ENCODE results near the gene TNNC1. TPM values are rescaled to one million over a fixed set of nuclear protein-coding genes. Genes with fewer than 3 reads are reported as not detected.
A peak's percentile ranks its signal among the peaks of the same experiment; 100 is the strongest.

Gene TNNC1
- total RNA-seq: 1 to 10 TPM; 7.2 to 7.6 TPM

DNA sequence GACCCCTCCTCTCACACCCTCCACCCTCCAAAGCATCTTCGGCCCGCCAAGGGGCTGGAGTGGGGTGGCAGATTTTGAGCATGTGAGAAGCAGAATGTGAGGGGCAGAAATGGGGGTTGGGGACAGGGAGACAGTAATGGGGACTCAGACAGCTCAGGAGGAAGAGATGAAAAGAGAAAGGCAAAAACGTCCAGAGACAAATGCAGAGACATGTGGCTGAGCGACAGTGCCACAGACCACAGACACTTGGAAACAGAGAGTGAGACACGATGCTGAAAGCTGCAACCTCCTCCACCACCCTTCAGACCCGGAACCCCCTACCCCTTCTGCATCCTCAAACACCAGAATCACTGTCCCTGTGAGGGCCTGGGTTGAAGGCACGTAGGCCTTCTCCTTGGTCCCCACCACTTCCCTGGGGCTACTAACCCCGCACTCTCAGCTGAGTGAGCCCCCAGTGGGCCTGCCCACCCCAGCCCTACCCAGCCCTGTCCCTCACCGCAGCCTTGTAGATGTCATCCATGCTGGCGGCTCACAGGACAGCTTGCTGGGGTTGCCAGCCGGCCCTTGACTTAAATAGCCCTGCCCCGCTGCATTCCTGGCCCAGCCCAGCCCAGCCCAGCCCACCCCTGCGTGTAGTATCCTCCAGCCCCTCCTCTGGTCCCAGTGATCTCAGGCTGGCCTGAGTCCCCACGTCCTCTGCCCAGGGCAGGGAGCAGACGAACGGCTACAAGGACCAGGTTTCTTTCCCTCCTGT lies at the start of gene TNNC1:
Gene TNNC1, minus strand, starts transcription at position 546 of the 754 bp plus-strand sequence. Its CDS starts 26 bp downstream, at position 520.
- peak within 1 kb of the TSS; percentile 94 for H3K4me3 Mint-ChIP-seq
- peaks cover 35% of the 10 kb centered on the region for H3K4me1 Mint-ChIP-seq (ENCODE audit: low read depth)
- CTCF ChIA-PET: interaction anchor here (0.6 to 1.4 kb wide), 4 partner anchors 7 to 222 kb away, joined by 3 to 6 read pairs (median 3); no protein-coding TSS in a partner anchor
- peak within 1 kb of the TSS; percentile 96 for H3K27ac Mint-ChIP-seq
- no peaks in the 10 kb centered on the region for H3K27me3 Mint-ChIP-seq (ENCODE audit: low read depth)
- no peaks in the 10 kb centered on the region for H3K9me3 Mint-ChIP-seq
- H3K36me3 Mint-ChIP-seq (ENCODE audit: low read depth): peaks cover 13% of the 10 kb centered on the region
- DNase-seq: no peak
- intact Hi-C loops (cut with micrococcal nuclease): loop anchor here (2.0 kb wide), 2 partner anchors 231 to 299 kb away; partner anchors contain the start of genes PBRM1 and POC1A

DNA sequence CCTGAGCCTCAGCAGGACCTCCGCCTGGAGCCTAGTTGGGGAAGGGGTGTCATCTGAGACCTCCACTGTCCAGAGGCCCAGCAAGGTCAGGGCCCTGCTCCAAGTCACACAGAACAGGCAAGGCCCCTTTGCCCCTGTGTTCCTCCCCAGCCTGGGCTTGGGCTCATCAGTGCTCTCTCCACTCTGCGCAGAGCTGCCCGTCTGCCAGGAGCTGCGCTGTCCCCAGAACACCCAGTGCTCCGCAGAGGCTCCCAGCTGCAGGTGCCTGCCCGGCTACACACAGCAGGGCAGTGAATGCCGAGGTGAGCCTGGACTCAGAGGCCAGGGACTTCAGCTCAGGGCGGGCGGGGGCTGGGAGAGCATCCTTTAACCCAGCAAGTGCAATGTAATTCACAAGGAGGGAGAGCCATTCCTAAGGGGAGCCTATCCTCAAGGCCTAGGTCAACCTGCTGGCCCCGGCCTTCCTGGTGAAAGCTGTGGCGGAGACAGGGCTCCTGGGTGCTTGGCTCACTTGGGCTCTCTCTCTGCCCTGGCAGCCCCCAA lies 49.0 kb upstream of the TNNC1 start:
- H3K4me3 Mint-ChIP-seq: no peak overlapping the region
- no peak overlapping the region for H3K27ac Mint-ChIP-seq
- no peaks in the 10 kb centered on the region for H3K9me3 Mint-ChIP-seq
- H3K27me3 Mint-ChIP-seq (ENCODE audit: low read depth): no peaks in the 10 kb centered on the region
- intact Hi-C loops (cut with micrococcal nuclease): no loop called here
- DNase-seq: no peak
- CTCF ChIA-PET: no interaction called here
- H3K36me3 Mint-ChIP-seq (ENCODE audit: low read depth): no peaks in the 10 kb centered on the region
- no peaks in the 10 kb centered on the region for H3K4me1 Mint-ChIP-seq (ENCODE audit: low read depth)

DNA sequence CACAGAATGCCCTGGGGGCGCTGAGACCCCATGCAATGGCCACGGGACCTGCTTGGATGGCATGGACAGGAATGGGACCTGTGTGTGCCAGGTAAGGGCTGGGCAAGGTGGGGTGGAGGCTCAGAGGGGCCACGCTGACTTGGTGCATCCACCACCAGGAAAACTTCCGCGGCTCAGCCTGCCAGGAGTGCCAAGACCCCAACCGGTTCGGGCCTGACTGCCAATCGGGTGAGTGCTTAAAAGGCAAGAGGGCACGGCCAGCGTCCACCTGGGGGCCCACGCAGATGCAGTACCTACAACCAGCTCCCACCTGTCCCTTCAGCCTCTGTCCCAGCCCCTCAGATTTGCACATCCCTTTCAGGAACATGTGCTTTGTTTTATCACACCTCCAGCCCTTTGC lies 48.2 kb upstream of the TNNC1 start:
- no peaks in the 10 kb centered on the region for H3K36me3 Mint-ChIP-seq (ENCODE audit: low read depth)
- H3K27me3 Mint-ChIP-seq (ENCODE audit: low read depth): no peaks in the 10 kb centered on the region

DNA sequence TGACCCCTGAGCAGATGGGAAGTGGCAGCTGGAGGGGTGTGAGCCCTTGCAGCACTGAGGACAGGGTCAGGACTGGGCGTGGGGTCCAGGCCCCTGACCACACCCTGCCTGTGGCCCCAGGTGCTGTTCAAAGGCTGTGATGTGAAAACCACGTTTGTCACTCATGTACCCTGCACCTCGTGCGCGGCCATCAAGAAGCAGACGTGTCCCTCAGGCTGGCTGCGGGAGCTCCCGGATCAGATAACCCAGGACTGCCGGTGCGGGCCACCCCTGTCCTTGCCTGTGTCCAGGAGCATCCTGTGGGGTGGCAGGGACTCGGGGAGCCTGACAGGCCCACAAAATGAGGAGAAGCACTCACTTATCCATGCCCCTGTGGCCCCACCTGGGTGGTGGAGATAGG lies 47.2 kb upstream of the TNNC1 start:
- Mint-ChIP-seq H3K4me1 (ENCODE audit: low read depth) (no peaks in the 10 kb centered on the region), H3K9me3 (no peaks in the 10 kb centered on the region), H3K27ac (no peak overlapping the region), H3K4me3 (no peak overlapping the region), H3K27me3 (ENCODE audit: low read depth) (no peaks in the 10 kb centered on the region), H3K36me3 (ENCODE audit: low read depth) (no peaks in the 10 kb centered on the region)
- CTCF ChIA-PET: interaction anchor here (0.6 kb wide), 1 partner anchor 41 kb away, joined by 3 read pairs; no protein-coding TSS in a partner anchor
- intact Hi-C loops (cut with micrococcal nuclease): no loop called here
- no peak for DNase-seq

More for the DNA sequence above, 48.2 kb upstream of the TNNC1 start:
- DNase-seq: no peak
- CTCF ChIA-PET: no interaction called here
- intact Hi-C loops (cut with micrococcal nuclease): no loop called here
- H3K27ac Mint-ChIP-seq: no peak overlapping the region
- H3K4me3 Mint-ChIP-seq: no peak overlapping the region
- H3K9me3 Mint-ChIP-seq: no peaks in the 10 kb centered on the region
- H3K4me1 Mint-ChIP-seq (ENCODE audit: low read depth): no peaks in the 10 kb centered on the region

DNA sequence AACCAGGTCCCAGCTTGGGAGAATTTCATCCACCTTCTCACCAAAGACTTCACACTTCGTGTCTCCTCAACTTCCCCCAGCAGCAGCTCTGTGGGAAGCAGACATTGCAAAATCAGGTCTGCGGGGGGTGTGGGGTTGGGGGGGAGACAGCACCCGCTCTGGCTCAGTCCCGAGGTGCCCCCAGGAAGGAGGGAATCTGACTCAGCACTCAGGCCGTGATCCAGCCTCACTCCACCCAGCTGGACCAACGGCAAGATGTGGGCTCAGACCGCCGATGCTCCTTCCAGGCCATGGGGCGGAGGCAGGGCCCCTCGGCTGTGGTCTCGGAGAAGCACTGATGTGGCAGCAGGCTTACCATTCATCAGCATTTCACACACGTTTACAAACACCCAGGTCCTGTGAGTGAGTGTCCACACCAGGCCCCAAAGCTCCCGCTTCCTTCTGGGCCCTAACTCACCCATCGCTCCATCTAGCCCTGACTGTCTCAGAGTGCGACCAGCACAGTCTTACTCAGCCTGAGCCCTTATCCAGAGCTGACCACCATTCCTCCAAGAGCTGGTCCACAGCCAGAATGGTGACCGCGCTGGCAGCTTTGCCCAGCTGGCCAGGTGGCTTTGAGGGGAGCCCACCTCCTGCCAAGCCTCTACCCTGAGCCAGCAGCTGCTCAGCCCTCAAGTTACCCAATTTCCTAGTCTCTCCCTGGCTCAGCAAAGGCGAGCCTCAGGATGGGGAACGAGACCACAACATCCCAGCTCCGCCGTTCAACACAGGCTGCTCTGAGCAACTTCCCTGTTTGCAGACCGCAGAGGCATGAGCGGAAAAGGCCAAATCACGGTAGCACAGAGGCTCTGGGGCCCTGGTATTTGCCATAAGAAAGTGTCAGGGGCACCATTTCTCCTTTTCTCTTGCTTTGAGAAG lies 44.6 kb upstream of the TNNC1 start:
- DNase-seq: no peak
- Mint-ChIP-seq H3K9me3 (no peaks in the 10 kb centered on the region), H3K4me3 (no peak overlapping the region), H3K27me3 (ENCODE audit: low read depth) (no peaks in the 10 kb centered on the region), H3K36me3 (ENCODE audit: low read depth) (no peaks in the 10 kb centered on the region), H3K4me1 (ENCODE audit: low read depth) (no peaks in the 10 kb centered on the region), H3K27ac (no peak overlapping the region)
- CTCF ChIA-PET: no interaction called here
- intact Hi-C loops (cut with micrococcal nuclease): no loop called here

DNA sequence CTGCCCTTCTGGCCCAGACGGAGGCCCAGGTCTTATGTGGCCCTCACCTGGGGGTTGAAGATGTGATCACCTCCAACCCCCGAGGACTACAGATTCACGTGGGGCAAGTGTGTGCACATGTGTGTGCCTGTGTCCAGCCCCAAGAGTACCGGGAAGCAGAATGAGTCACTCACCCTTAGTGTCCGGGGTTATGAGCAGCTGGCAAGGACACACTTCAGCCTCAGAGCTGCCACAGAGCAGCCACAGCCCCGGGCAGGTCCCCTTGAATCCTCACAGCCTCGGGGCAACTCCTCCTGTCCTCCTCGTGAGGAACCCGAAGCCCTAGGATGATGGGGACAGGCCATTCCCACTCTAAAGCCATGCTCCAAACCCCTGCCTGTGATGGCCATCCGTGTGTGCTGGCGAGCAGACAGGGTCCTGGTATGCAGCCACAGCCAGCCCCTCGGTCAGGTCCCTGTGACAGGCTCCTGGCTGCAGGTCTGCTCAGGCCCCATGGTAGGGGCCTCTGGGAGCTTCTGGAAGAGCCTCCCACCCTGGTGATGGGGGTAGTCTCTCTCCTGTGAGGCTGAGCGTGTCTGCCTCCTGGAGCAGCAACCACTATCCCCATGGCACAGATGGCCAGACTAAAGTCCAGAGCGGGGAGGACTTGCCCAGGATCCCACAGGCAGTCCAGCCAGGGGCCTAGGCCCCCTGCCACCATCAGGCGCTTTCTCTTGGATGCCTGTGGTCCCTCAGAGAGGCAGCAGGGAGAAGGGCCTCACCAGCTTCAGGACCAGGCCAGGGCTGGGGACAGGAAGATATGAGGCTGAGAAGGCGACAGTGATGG lies 42.1 kb upstream of the TNNC1 start:
- CTCF ChIA-PET: no interaction called here
- Mint-ChIP-seq H3K4me1 (ENCODE audit: low read depth) (no peaks in the 10 kb centered on the region), H3K9me3 (no peaks in the 10 kb centered on the region), H3K4me3 (no peak overlapping the region), H3K36me3 (ENCODE audit: low read depth) (peaks cover 4% of the 10 kb centered on the region), H3K27ac (no peak overlapping the region), H3K27me3 (ENCODE audit: low read depth) (no peaks in the 10 kb centered on the region)
- DNase-seq: no peak
- intact Hi-C loops (cut with micrococcal nuclease): no loop called here

DNA sequence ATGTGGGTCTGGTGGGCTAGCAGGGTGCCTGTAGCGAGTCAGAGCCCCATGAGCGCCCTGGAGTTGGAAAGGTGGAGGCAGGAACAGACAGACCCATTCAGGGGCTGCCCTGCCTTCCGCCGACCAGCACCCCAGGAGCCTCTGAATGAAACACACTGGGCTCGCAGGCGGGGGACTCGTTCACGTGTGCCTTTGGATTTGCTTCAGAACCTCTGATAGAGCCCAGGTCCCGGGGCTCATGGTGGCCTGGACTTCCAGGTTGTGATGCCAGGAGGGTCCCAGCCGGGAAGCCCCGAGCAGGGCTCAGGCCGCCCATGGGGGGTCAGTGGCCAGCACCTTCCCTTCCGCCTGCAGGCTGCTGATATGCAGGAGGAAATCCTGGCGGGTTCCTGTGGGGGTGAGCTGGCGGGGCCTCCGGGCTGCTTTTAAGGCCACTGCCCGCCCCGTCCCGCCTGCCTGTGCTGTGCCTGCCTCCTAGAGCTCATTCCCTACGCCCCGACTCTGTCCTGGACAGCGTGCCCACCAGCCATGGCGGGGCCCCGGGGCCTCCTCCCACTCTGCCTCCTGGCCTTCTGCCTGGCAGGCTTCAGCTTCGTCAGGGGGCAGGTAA lies 41.1 kb upstream of the TNNC1 start, which contains the start of gene STAB1:
Gene STAB1, plus strand, starts transcription at position 453 of the 610 bp plus-strand sequence. Its CDS starts 76 bp downstream, at position 529.
- peaks cover 6% of the 10 kb centered on the region for H3K36me3 Mint-ChIP-seq (ENCODE audit: low read depth)
- H3K9me3 Mint-ChIP-seq: no peaks in the 10 kb centered on the region
- no peaks in the 10 kb centered on the region for H3K4me1 Mint-ChIP-seq (ENCODE audit: low read depth)
- no peak for DNase-seq
- H3K27me3 Mint-ChIP-seq (ENCODE audit: low read depth): no peaks in the 10 kb centered on the region
- CTCF ChIA-PET: no interaction called here
- H3K27ac Mint-ChIP-seq: no peak within 1 kb of the TSS
- H3K4me3 Mint-ChIP-seq: no peak within 1 kb of the TSS
- intact Hi-C loops (cut with micrococcal nuclease): no loop called here

DNA sequence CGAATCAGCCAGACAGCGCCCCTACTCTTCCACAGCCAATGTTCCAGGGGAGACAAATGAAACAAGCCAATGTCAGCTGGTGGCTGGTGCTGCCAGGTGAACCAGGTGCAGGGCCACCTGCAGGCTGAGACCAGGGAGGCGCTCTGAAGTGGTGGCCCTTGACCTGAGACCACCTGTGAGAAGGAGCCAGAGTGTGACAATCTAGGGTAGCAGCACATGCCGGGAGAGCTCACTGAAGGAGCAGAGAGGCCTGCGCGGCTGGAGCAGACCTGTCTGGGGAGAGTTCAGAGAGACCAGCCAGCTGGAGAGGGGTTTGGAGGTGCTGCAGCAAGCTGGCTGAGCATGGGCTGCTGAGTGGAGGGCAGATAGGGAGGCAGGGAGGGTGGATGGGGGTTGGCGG lies 40.6 kb upstream of the TNNC1 start:
- intact Hi-C loops (cut with micrococcal nuclease): no loop called here
- Mint-ChIP-seq H3K9me3 (no peaks in the 10 kb centered on the region), H3K4me1 (ENCODE audit: low read depth) (no peaks in the 10 kb centered on the region), H3K4me3 (no peak overlapping the region), H3K27me3 (ENCODE audit: low read depth) (no peaks in the 10 kb centered on the region), H3K36me3 (ENCODE audit: low read depth) (peaks cover 6% of the 10 kb centered on the region), H3K27ac (no peak overlapping the region)
- CTCF ChIA-PET: no interaction called here
- no peak for DNase-seq

DNA sequence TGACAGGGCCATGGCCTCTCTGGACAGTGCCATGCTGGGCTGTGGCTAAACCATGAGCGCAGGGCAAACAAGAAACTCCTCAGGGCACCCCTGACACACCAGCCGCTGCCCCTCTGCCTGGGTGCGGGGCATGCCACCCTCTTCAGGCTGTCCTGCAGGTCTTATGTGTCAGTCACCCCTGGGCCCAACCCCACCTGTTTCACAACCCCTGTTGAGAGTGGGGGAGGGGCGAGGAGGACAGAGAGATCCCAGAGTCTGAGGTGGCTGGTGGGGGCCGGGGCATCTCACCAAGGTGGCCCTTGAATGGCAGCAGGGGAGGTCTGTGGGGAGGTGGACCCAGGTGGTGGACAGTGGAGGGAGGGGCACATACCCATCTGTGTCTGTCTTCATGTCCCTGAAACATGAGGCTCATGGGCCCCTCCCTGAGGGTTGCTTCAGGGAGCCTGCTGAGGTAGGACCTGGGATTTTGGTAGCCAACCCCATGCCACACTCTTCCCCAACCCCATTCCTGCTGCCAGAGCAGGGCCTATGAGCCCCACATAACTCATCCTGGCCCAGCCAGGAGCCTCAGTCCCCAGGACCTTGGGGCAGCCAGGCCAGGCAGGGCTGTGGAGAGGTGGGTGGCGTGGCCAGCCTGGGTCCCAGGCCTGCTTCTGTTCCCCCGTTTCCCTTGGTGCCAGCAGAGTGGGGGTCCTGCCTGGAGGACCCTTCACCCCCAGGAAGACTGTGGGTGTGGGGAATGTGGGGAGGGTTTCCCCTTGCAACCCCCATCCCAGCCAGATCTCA lies 39.6 kb upstream of the TNNC1 start:
- DNase-seq: no peak
- intact Hi-C loops (cut with micrococcal nuclease): no loop called here
- no peaks in the 10 kb centered on the region for H3K4me1 Mint-ChIP-seq (ENCODE audit: low read depth)
- CTCF ChIA-PET: no interaction called here
- no peaks in the 10 kb centered on the region for H3K9me3 Mint-ChIP-seq
- no peak overlapping the region for H3K27ac Mint-ChIP-seq
- H3K27me3 Mint-ChIP-seq (ENCODE audit: low read depth): no peaks in the 10 kb centered on the region
- peaks cover 6% of the 10 kb centered on the region for H3K36me3 Mint-ChIP-seq (ENCODE audit: low read depth)
- no peak overlapping the region for H3K4me3 Mint-ChIP-seq

DNA sequence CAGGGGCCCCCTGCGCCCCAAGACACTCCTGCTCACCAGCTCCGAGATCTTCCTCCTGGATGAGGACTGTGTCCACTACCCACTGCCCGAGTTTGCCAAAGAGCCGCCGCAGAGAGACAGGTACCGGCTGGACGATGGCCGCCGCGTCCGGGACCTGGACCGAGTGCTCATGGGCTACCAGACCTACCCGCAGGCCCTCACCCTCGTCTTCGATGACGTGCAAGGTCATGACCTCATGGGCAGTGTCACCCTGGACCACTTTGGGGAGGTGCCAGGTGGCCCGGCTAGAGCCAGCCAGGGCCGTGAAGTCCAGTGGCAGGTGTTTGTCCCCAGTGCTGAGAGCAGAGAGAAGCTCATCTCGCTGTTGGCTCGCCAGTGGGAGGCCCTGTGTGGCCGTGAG lies 38.2 kb upstream of the TNNC1 start:
- no peak for DNase-seq
- Mint-ChIP-seq H3K36me3 (ENCODE audit: low read depth) (peaks cover 9% of the 10 kb centered on the region), H3K27me3 (ENCODE audit: low read depth) (no peaks in the 10 kb centered on the region), H3K9me3 (no peaks in the 10 kb centered on the region), H3K4me3 (no peak overlapping the region), H3K27ac (no peak overlapping the region), H3K4me1 (ENCODE audit: low read depth) (no peaks in the 10 kb centered on the region)
- CTCF ChIA-PET: interaction anchor here (1.2 kb wide), 1 partner anchor 26 kb away, joined by 3 read pairs; no protein-coding TSS in a partner anchor
- intact Hi-C loops (cut with micrococcal nuclease): no loop called here

DNA sequence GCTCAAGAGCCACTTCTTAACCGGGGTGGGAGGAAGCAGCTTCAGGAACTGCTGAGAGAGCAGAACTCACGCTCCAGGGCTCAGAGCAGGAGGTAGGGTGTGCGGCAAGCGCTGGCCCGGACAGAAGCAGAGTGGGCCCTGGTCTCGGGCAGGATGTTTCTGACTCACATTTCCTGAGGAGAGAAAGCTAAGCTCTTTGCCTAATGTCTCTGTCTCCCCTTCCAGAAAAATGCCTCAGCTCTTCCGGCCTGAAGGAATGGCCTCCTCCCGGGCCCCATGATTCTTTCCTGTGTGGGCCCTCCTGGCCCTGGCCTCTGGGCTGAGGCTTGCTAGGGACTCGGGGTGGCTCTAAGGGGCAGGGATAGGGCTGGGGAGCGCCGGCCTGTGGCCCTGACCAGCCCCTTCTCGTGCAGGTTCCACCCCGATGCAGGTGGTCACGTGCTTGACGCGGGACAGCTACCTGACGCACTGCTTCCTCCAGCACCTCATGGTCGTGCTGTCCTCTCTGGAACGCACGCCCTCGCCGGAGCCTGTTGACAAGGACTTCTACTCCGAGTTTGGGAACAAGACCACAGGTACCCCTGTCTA lies 37.2 kb upstream of the TNNC1 start:
- Mint-ChIP-seq H3K9me3 (no peaks in the 10 kb centered on the region), H3K36me3 (ENCODE audit: low read depth) (peaks cover 9% of the 10 kb centered on the region), H3K4me1 (ENCODE audit: low read depth) (no peaks in the 10 kb centered on the region), H3K27me3 (ENCODE audit: low read depth) (no peaks in the 10 kb centered on the region), H3K4me3 (no peak overlapping the region), H3K27ac (no peak overlapping the region)
- CTCF ChIA-PET: interaction anchor here (0.8 kb wide), 1 partner anchor 48 kb away, joined by 3 read pairs; no protein-coding TSS in a partner anchor
- no peak for DNase-seq
- intact Hi-C loops (cut with micrococcal nuclease): no loop called here

Data from activated naive CD4-positive, alpha-beta T cell treated with anti-CD3 and anti-CD28 coated beads for 36 hours (primary cell).